Measurements from ENCODE around the gene MED16.

DNA sequence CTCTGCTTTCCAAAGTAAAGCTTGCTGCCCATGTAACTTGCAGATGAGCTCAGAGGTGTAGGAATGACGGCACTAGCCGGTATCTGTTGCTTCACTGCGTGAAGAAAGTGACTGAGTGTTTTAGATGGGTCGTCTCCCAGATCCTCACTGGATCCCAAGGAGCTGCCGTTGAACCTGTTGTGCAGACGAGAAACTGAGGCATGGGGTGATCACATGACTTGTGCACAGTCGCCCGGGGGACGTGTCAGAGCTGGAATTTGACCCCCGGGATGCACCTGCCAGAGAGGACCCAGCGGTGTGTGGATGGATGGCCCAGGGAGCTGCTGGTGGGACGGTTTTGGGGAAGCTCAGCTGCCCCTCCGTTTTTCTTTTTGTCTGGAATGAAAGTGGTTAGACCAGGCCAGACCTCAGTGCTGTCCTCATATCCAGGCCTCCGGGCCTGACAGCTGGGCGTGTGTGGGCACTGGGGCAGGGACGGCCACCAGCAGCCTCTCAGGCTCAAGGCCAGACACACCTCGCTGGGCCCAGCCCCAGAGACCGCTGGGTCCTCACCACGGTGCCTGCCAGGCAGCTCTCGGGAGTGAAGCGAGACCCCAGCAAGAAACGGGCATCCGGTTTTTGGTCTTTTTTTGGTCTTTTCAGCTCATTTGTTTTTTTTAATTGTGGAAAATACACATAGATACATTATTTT is 45.4 kb upstream of the MED16 start:
- TF ChIP-seq EP300 (IDR thresholded peaks at IDR 0.05; ENCODE audit: low read depth) (no peak), POLR2A (IDR thresholded peaks at IDR 0.05) (no peak), POLR2AphosphoS5 (IDR thresholded peaks at IDR 0.05) (no peak)
- TF ChIP-seq, protein P1, sequence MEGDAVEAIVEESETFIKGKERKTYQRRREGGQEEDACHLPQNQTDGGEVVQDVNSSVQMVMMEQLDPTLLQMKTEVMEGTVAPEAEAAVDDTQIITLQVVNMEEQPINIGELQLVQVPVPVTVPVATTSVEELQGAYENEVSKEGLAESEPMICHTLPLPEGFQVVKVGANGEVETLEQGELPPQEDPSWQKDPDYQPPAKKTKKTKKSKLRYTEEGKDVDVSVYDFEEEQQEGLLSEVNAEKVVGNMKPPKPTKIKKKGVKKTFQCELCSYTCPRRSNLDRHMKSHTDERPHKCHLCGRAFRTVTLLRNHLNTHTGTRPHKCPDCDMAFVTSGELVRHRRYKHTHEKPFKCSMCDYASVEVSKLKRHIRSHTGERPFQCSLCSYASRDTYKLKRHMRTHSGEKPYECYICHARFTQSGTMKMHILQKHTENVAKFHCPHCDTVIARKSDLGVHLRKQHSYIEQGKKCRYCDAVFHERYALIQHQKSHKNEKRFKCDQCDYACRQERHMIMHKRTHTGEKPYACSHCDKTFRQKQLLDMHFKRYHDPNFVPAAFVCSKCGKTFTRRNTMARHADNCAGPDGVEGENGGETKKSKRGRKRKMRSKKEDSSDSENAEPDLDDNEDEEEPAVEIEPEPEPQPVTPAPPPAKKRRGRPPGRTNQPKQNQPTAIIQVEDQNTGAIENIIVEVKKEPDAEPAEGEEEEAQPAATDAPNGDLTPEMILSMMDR (IDR thresholded peaks at IDR 0.05), result no peak

Data from transverse colon (tissue), 4 donors.